Keratinocyte (primary cell): ENCODE measurements around the gene SMPD2. TPM values are rescaled to one million over a fixed set of nuclear protein-coding genes. Genes with fewer than 3 reads are reported as not detected.

Source experiments
- DNase-seq: peaks from one replicate; pipeline ENCODE4 v3.0.0-alpha.2; 2011; ENCODE audit warnings: low read depth, missing footprints, low spot score
- FAIRE-seq: peaks from 2 replicates; lab custom pipeline; 2011; peaks lifted over from hg19 to GRCh38; lab: Jason Lieb, UNC
- H2AFZ ChIP-seq: 2 replicates; pipeline ENCODE4 v1.6.0; 2012; ENCODE audit warnings: low read length, control low read depth, inconsistent platforms; ENCODE audit not compliant: control insufficient read depth
- H3K27ac ChIP-seq: 2 replicates; pipeline ENCODE4 v1.5.1; 2011; ENCODE audit warnings: low read length; ENCODE audit not compliant: control insufficient read depth, insufficient read depth
- H3K27me3 ChIP-seq: 3 replicates; pipeline ENCODE4 v1.6.0; 2011; ENCODE audit warnings: low read length; ENCODE audit not compliant: control insufficient read depth, insufficient read depth; ENCODE audit errors: extremely low read depth
- H3K36me3 ChIP-seq, 2 experiments: 2 replicates in 1 of 2; 3 replicates in 1 of 2; pipeline ENCODE4 v1.5.1; 2011; ENCODE audit warnings: low read length in 2 of 2, mild to moderate bottlenecking in 1 of 2; ENCODE audit not compliant: control insufficient read depth in 2 of 2, insufficient read depth in 2 of 2; ENCODE audit errors: extremely low read depth in 1 of 2
- H3K4me1 ChIP-seq: 3 replicates; pipeline ENCODE4 v1.5.1; 2011; ENCODE audit warnings: low read length; ENCODE audit not compliant: control insufficient read depth, insufficient read depth; ENCODE audit errors: extremely low read depth
- H3K4me2 ChIP-seq: 3 replicates; pipeline ENCODE4 v1.6.0; 2011; ENCODE audit warnings: low read depth, low read length; ENCODE audit not compliant: control insufficient read depth, insufficient read depth; ENCODE audit errors: extremely low read depth
- H3K4me3 ChIP-seq, 3 experiments: fragments of 200-600 bp in 1 of 3; sonication (generic) in 1 of 3; 2 replicates in 2 of 3; 3 replicates in 1 of 3; pipeline ENCODE4 v1.5.1; 2011 to 2016; ENCODE audit warnings: low read length in 3 of 3, mild to moderate bottlenecking in 3 of 3, control low read depth in 2 of 3, inconsistent platforms in 1 of 3, low read depth in 1 of 3, mixed read lengths in 1 of 3, mixed run types in 1 of 3, moderate library complexity in 1 of 3; ENCODE audit not compliant: control insufficient read depth in 2 of 3, insufficient read depth in 2 of 3; ENCODE audit errors: extremely low read depth in 1 of 3
- H3K79me2 ChIP-seq: 2 replicates; pipeline ENCODE4 v1.6.0; 2012; ENCODE audit warnings: low read length; ENCODE audit not compliant: control insufficient read depth, insufficient read depth
- H3K9ac ChIP-seq: 3 replicates; pipeline ENCODE4 v1.6.0; 2011; ENCODE audit warnings: low read length; ENCODE audit not compliant: control insufficient read depth, insufficient read depth; ENCODE audit errors: extremely low read depth
- H3K9me1 ChIP-seq: 3 replicates; pipeline ENCODE4 v1.6.0; 2011; ENCODE audit warnings: low read length; ENCODE audit not compliant: control insufficient read depth, insufficient read depth; ENCODE audit errors: extremely low read depth
- H3K9me3 ChIP-seq: 2 replicates; pipeline ENCODE4 v1.5.1; 2012; ENCODE audit warnings: low read depth, low read length; ENCODE audit not compliant: control insufficient read depth
- H4K20me1 ChIP-seq: 3 replicates; pipeline ENCODE4 v1.6.0; 2011; ENCODE audit warnings: low read length; ENCODE audit not compliant: control insufficient read depth, insufficient read depth; ENCODE audit errors: extremely low read depth
- EZH2 ChIP-seq: IDR thresholded peaks from one replicate; pipeline ENCODE4 v1.6.1; 2012; ENCODE audit warnings: inconsistent platforms, mild to moderate bottlenecking, low read length, moderate library complexity
- dilution Hi-C: fragments of 300-500 bp; cut with MboI; formaldehyde crosslinking; loops from one replicate; pipeline ENCODE4 v1.7.0; 2020; ENCODE audit warnings: low sequenced_read_pairs; ENCODE audit not compliant: extremely low pct_ligation_motif_present
- polyA plus RNA-seq, 5 experiments: library from polyadenylated mRNA; depleted of rRNA in 3 of 5; stranded (reverse) in 3 of 5; stranded (forward) in 1 of 5; unstranded in 1 of 5; fragments of >200 nt; gene quantifications; 1 replicate in 1 of 5; 2 replicates in 3 of 5; 3 replicates in 1 of 5; pipeline versions ENCODE4 v1.2.1 to v1.2.3, GENCODE V29; 2011 to 2012; ENCODE audit warnings: missing spikeins in 2 of 5, low read depth in 1 of 5, low replicate concordance in 1 of 5
- TF ChIP-seq, protein P1 (sequence below), 3 experiments: IDR thresholded peaks in 1 of 3; conservative IDR thresholded peaks in 1 of 3; optimal IDR thresholded peaks in 1 of 3; 2 replicates in 2 of 3; 3 replicates in 1 of 3; pipeline versions ENCODE3 to v1.5.1; 2011; ENCODE audit warnings: low read length in 3 of 3, mild to moderate bottlenecking in 3 of 3, moderate library complexity in 2 of 3, control low read depth in 1 of 3, inconsistent platforms in 1 of 3; ENCODE audit not compliant: insufficient read depth in 2 of 3; ENCODE audit errors: extremely low read depth in 1 of 3

Gene SMPD2
- polyA plus RNA-seq, 1 donor (not counting 4 experiments of a cell fraction or from before 2014, with no cell fraction given), result 11.7 TPM

GRCh38 chr6:109452181-109452580 is 11.7 kb downstream of the SMPD2 start:
- FAIRE-seq (no peak), DNase-seq (no peak)
- H3K4me1 ChIP-seq, result peaks cover 16% of the 10 kb centered on the region
- no peak overlapping the region for H3K27ac ChIP-seq
- H3K9ac ChIP-seq, result no peak overlapping the region
- H3K4me3 ChIP-seq, result no peak overlapping the region
- H3K4me2 ChIP-seq, result no peak overlapping the region
- H2AFZ ChIP-seq, result no peak overlapping the region
- H4K20me1 ChIP-seq, result no peaks in the 10 kb centered on the region
- dilution Hi-C loops, result no loop called here
- H3K9me3 ChIP-seq, result no peaks in the 10 kb centered on the region
- H3K79me2 ChIP-seq, result peaks cover 2% of the 10 kb centered on the region
- H3K9me1 ChIP-seq, result no peaks in the 10 kb centered on the region
- H3K36me3 ChIP-seq, result peaks cover 6 to 21% of the 10 kb centered on the region in 2 experiments
- TF ChIP-seq, protein P1, sequence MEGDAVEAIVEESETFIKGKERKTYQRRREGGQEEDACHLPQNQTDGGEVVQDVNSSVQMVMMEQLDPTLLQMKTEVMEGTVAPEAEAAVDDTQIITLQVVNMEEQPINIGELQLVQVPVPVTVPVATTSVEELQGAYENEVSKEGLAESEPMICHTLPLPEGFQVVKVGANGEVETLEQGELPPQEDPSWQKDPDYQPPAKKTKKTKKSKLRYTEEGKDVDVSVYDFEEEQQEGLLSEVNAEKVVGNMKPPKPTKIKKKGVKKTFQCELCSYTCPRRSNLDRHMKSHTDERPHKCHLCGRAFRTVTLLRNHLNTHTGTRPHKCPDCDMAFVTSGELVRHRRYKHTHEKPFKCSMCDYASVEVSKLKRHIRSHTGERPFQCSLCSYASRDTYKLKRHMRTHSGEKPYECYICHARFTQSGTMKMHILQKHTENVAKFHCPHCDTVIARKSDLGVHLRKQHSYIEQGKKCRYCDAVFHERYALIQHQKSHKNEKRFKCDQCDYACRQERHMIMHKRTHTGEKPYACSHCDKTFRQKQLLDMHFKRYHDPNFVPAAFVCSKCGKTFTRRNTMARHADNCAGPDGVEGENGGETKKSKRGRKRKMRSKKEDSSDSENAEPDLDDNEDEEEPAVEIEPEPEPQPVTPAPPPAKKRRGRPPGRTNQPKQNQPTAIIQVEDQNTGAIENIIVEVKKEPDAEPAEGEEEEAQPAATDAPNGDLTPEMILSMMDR (optimal IDR thresholded peaks at IDR 0.05 in 1 of 3, IDR thresholded peaks at IDR 0.05 in 1 of 3, conservative IDR thresholded peaks at IDR 0.05 in 1 of 3; ENCODE audit: extremely low read depth in 1 of 3, insufficient read depth in 2 of 3, low read length in 3 of 3), result no peak
- TF ChIP-seq EZH2, result no peak
- no peaks in the 10 kb centered on the region for H3K27me3 ChIP-seq

DNA sequence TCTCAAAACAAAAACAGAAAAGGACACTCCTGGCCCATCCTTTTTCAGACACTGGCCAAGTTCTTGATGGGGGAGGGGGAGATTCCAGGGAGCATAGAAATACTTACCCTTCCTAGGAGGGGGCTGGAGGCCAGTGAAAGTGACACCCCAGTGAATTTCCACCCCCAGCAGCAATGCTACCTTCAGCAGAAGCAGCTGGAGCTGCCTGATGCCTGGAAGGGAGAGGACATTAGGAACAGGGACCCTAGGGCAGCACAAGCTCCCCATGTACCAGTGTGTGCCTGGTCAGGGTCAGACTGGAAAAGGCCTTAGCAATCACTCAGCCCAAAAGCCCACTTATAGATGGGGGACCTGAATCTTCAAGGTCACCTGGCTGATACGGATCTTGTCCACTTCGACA is 12.6 kb downstream of the SMPD2 start:
- no peak overlapping the region for H3K9ac ChIP-seq
- no peak for DNase-seq
- peaks cover 5 to 20% of the 10 kb centered on the region in 2 experiments for H3K36me3 ChIP-seq
- no peaks in the 10 kb centered on the region for H3K9me3 ChIP-seq
- H3K27ac ChIP-seq, result no peak overlapping the region
- FAIRE-seq, result no peak
- peaks cover 2% of the 10 kb centered on the region for H3K79me2 ChIP-seq
- no peak overlapping the region for H2AFZ ChIP-seq
- no peak overlapping the region for H3K4me2 ChIP-seq
- H4K20me1 ChIP-seq, result no peaks in the 10 kb centered on the region
- TF ChIP-seq, protein P1 (optimal IDR thresholded peaks at IDR 0.05 in 1 of 3, IDR thresholded peaks at IDR 0.05 in 1 of 3, conservative IDR thresholded peaks at IDR 0.05 in 1 of 3; ENCODE audit: extremely low read depth in 1 of 3, insufficient read depth in 2 of 3, low read length in 3 of 3), result no peak
- no peak for TF ChIP-seq EZH2
- H3K27me3 ChIP-seq, result no peaks in the 10 kb centered on the region
- no peak overlapping the region for H3K4me3 ChIP-seq
- dilution Hi-C loops, result no loop called here
- peaks cover 22% of the 10 kb centered on the region for H3K4me1 ChIP-seq
- no peaks in the 10 kb centered on the region for H3K9me1 ChIP-seq
